ENCODE measurements around the gene RPH3AL. TPM values are rescaled to one million over a fixed set of nuclear protein-coding genes. Genes with fewer than 3 reads are reported as not detected.

The RPH3AL gene
- total and polyA plus RNA-seq, 2 of the 8 experiments (the other 6 are each of a cell fraction or from before 2014, with no cell fraction given) = 5.6 to 5.8 TPM

GRCh38 chr17:181245-182049 is 171.2 kb downstream of the RPH3AL start, which contains the start of gene DOC2B (continued):
- TF ChIP-seq SIN3A (conservative IDR thresholded peaks at IDR 0.05 in 1 of 2, IDR thresholded peaks at IDR 0.05 in 1 of 2; ENCODE audit: low read depth in 1 of 2, low read length in 2 of 2) (no peak), MAX (IDR thresholded peaks at IDR 0.05) (peak; percentile 34; the same call in 1 of the 2 replicates), KDM4A (IDR thresholded peaks at IDR 0.05; ENCODE audit: low read depth, low read length, severe bottlenecking) (peak; percentile 27)

Data from H1 (cell line).